ENCODE data around the gene MAML3.

Gene MAML3

GRCh38 chr4:140059159-140059558 lies 94.8 kb downstream of the MAML3 start:
- TF ChIP-seq CTCF (IDR thresholded peaks at IDR 0.05; ENCODE audit: low read depth, low read length): no peak
- Histone ChIP-seq H3K4me1 (peaks cover 13% of the 10 kb centered on the region; the same call in 1 of the 2 replicates), H3K27me3 (no peaks in the 10 kb centered on the region), H3K36me3 (no peaks in the 10 kb centered on the region), H3K4me3 (ENCODE audit: low read depth, low read length) (no peak overlapping the region), H3K9me3 (no peaks in the 10 kb centered on the region)
- no peak for DNase-seq

GRCh38 chr4:140057701-140058100 lies 96.3 kb downstream of the MAML3 start:
- no peak for DNase-seq
- Histone ChIP-seq H3K27me3 (no peaks in the 10 kb centered on the region), H3K4me3 (ENCODE audit: low read depth, low read length) (no peak overlapping the region), H3K9me3 (no peaks in the 10 kb centered on the region), H3K36me3 (no peaks in the 10 kb centered on the region), H3K4me1 (peaks cover 13% of the 10 kb centered on the region; the same call in 1 of the 2 replicates)
- no peak for TF ChIP-seq CTCF (IDR thresholded peaks at IDR 0.05; ENCODE audit: low read depth, low read length)

GRCh38 chr4:140056015-140056414 lies 98.0 kb downstream of the MAML3 start:
- no peak for DNase-seq
- H3K4me3 ChIP-seq (ENCODE audit: low read depth, low read length): no peak overlapping the region

GRCh38 chr4:140054861-140055260 lies 99.1 kb downstream of the MAML3 start:
- no peaks in the 10 kb centered on the region for H3K27me3 ChIP-seq
- H3K4me1 ChIP-seq: peaks cover 13% of the 10 kb centered on the region
- DNase-seq: no peak

More at GRCh38 chr4:140056015-140056414, 98.0 kb downstream of the MAML3 start:
- H3K9me3 ChIP-seq: no peaks in the 10 kb centered on the region
- H3K27me3 ChIP-seq: no peaks in the 10 kb centered on the region
- peaks cover 9% of the 10 kb centered on the region; the same call in 1 of the 2 replicates for H3K4me1 ChIP-seq
- TF ChIP-seq CTCF (IDR thresholded peaks at IDR 0.05; ENCODE audit: low read depth, low read length): no peak
- no peaks in the 10 kb centered on the region for H3K36me3 ChIP-seq

GRCh38 chr4:140053185-140053584 lies 100.8 kb downstream of the MAML3 start:
- Histone ChIP-seq H3K36me3 (no peaks in the 10 kb centered on the region), H3K4me3 (ENCODE audit: low read depth, low read length) (no peak overlapping the region), H3K4me1 (peaks cover 13% of the 10 kb centered on the region), H3K27me3 (no peaks in the 10 kb centered on the region), H3K9me3 (no peaks in the 10 kb centered on the region)
- DNase-seq: no peak
- no peak for TF ChIP-seq CTCF (IDR thresholded peaks at IDR 0.05; ENCODE audit: low read depth, low read length)

More at GRCh38 chr4:140054861-140055260, 99.1 kb downstream of the MAML3 start:
- Histone ChIP-seq H3K36me3 (no peaks in the 10 kb centered on the region), H3K9me3 (no peaks in the 10 kb centered on the region), H3K4me3 (ENCODE audit: low read depth, low read length) (no peak overlapping the region)
- TF ChIP-seq CTCF (IDR thresholded peaks at IDR 0.05; ENCODE audit: low read depth, low read length): no peak

- peak; percentile 85 for TF ChIP-seq CTCF (IDR thresholded peaks at IDR 0.05; ENCODE audit: low read depth, low read length)
- Histone ChIP-seq H3K4me3 (ENCODE audit: low read depth, low read length) (no peak overlapping the region), H3K4me1 (peaks cover 17% of the 10 kb centered on the region), H3K27me3 (no peaks in the 10 kb centered on the region), H3K9me3 (no peaks in the 10 kb centered on the region), H3K36me3 (no peaks in the 10 kb centered on the region)
- peak; percentile 68 for DNase-seq
These were observed 101.9 kb downstream of the MAML3 start for GRCh38 chr4:140052050-140052449.

All from BE2C (cell line).